Epithelial cell of proximal tubule (primary cell): ENCODE data around the gene CLASP1. TPM values are rescaled to one million over a fixed set of nuclear protein-coding genes. Genes with fewer than 3 reads are reported as not detected.

ENCODE experiments used
- DNase-seq: peaks from one replicate; pipeline ENCODE4 v3.0.0-alpha.2; 2011; ENCODE audit warnings: low read depth
- H3K4me3 ChIP-seq: 2 replicates; pipeline ENCODE4 v1.5.1; 2011; ENCODE audit warnings: low read depth, mild to moderate bottlenecking, low read length
- total RNA-seq: library from RNA; depleted of rRNA; stranded (reverse); fragments of >200 nt; gene quantifications from 2 replicates; pipeline ENCODE4 v1.2.3, GENCODE V29; 2015
- TF ChIP-seq, protein P1 (sequence below): conservative IDR thresholded peaks from 2 replicates; pipeline ENCODE4 v1.5.1; 2012; ENCODE audit warnings: low read depth, mild to moderate bottlenecking, low read length

Gene CLASP1
- total RNA-seq, 1 donor from 2014 or later: 35.0 TPM

DNA sequence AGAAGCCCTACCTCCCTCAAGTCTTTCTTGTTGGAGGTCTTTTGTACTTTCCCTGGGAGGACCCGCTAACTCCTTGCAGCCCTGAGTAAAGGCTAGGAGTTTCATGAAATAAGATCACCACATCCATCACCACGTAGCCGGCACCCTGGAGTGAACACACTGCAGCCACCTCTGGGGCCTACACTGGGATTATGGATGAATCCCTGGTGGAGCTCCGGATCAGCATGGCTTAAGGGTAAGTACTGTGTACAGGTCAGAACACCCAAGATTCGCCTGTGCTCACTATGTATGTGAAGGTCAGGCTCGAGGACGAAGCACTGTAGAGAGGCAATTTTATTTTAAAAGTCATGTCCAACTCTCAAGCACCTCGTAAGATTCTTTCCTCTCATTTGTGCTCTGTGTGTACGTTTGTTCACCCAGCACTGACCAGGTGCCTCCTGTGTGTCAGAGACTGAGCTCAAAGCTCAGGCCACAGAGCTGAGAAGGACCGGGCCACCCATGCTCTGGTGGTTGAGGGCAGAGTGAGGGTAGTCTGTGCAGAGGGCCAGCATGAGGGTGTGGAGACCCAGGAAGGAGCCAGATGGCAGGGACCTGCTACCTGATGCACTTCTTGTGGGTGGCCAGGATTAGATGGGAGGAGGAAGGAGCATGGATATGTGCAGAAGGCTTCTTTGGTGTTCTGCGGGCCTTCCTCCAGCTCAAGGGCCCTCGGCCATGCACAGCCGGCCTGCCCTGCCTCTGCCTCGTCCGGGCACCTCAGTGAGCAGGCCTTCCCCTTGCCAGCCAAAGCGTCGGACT is 297.5 kb downstream of the CLASP1 start:
- H3K4me3 ChIP-seq: no peak overlapping the region
- DNase-seq: no peak
- TF ChIP-seq, protein P1, sequence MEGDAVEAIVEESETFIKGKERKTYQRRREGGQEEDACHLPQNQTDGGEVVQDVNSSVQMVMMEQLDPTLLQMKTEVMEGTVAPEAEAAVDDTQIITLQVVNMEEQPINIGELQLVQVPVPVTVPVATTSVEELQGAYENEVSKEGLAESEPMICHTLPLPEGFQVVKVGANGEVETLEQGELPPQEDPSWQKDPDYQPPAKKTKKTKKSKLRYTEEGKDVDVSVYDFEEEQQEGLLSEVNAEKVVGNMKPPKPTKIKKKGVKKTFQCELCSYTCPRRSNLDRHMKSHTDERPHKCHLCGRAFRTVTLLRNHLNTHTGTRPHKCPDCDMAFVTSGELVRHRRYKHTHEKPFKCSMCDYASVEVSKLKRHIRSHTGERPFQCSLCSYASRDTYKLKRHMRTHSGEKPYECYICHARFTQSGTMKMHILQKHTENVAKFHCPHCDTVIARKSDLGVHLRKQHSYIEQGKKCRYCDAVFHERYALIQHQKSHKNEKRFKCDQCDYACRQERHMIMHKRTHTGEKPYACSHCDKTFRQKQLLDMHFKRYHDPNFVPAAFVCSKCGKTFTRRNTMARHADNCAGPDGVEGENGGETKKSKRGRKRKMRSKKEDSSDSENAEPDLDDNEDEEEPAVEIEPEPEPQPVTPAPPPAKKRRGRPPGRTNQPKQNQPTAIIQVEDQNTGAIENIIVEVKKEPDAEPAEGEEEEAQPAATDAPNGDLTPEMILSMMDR: no peak

DNA sequence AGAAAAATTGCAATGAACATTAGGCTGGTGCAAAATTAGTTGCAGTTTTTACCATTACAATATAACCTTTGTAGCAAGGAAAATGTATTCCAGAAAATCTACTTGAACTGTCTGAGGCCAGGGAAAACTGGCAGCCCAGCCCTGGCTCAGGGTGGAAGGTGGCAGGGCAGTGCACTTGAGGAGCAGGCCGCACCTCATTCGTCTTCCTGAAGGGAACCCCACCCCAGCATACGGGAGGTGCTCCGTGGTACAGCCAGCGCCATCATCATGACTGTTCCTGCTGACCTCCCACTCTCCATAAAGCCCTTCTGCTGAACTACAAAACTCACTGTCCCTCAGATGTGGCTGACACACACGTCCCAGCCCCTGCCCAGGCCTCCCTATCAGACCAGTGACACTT is 298.4 kb downstream of the CLASP1 start:
- no peak overlapping the region for H3K4me3 ChIP-seq
- no peak for DNase-seq
- TF ChIP-seq, protein P1: no peak

GRCh38 chr2:121350402-121350775 is 298.9 kb downstream of the CLASP1 start:
- DNase-seq: no peak
- TF ChIP-seq, protein P1: no peak
- no peak overlapping the region for H3K4me3 ChIP-seq

GRCh38 chr2:121349721-121350401 is 299.4 kb downstream of the CLASP1 start:
- H3K4me3 ChIP-seq: no peak overlapping the region
- TF ChIP-seq, protein P1: no peak
- DNase-seq: no peak

- no peak overlapping the region for H3K4me3 ChIP-seq
- TF ChIP-seq, protein P1: no peak
- DNase-seq: no peak
Measured at GRCh38 chr2:121348128-121348740, 301.0 kb downstream of the CLASP1 start.

- TF ChIP-seq, protein P1: no peak
- DNase-seq: no peak
- no peak overlapping the region for H3K4me3 ChIP-seq
Measured at GRCh38 chr2:121346859-121347258, 302.4 kb downstream of the CLASP1 start.
